UCSD-AML1 (cell line): ENCODE results near the gene ZNF283.
"Not testable (repeated sequence)": the region's sequence is repeated elsewhere in the genome, so short reads cannot be mapped to it uniquely, and the experiment has no call there.

Source experiments
- DNase-seq: peaks from one replicate; lab custom pipeline; 2025; ENCODE audit not compliant: unreplicated experiment; lab: John Stamatoyannopoulos, UW

The ZNF283 gene

DNA sequence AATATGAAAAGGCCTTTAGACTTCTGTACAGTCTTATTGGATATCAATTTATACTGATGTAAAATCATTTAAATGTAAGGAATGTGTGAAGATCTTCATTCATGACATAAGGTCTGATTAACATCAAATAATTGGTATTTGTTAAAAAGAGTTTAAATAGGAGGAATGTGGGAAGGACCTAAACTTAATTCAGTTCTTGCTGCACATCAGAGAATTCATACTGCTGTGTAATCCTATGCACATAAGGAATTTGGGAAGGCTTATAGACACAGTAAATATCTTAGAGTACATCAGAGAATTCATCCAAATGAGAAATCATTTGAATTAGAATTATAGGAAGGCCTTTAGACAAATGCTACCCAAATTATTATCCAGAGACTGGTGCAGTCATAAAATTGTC is 21.7 kb downstream of the ZNF283 start:
- no peak for DNase-seq

DNA sequence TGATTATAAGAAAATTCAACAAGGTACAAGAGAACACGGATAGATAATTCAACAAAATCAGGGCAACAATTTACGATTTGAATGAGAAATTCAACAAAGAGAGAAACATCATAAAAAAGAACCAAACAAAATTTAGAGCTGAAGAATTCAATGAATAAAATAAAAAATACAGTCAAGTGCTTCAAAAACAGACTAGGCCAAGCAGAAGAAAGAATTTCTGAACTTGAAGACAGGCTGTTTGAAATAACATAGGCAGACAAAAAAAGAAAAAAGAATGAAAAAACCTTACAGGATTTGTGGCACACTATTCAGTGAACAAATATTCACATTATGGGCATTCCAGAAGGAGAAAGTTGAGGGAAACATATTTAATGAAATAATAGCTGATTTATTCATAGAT is 31.1 kb downstream of the ZNF283 start:
- DNase-seq: no peak

DNA sequence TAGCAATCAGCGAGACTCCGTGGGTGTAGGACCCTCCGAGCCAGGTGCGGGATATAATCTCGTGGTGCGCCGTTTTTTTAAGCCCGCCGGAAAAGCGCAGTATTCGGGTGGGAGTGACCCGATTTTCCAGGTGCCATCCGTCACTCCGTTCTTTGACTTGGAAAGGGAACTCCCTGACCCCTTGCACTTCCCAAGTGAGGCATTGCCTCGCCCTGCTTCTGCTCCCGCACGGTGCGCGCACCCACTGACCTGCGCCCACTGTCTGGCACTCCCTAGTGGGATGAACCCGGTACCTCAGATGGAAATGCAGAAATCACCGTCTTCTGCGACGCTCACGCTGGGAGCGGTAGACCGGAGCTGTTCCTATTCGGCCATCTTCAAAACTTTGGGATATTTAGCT is 39.8 kb downstream of the ZNF283 start:
- not testable (repeated sequence) for DNase-seq

DNA sequence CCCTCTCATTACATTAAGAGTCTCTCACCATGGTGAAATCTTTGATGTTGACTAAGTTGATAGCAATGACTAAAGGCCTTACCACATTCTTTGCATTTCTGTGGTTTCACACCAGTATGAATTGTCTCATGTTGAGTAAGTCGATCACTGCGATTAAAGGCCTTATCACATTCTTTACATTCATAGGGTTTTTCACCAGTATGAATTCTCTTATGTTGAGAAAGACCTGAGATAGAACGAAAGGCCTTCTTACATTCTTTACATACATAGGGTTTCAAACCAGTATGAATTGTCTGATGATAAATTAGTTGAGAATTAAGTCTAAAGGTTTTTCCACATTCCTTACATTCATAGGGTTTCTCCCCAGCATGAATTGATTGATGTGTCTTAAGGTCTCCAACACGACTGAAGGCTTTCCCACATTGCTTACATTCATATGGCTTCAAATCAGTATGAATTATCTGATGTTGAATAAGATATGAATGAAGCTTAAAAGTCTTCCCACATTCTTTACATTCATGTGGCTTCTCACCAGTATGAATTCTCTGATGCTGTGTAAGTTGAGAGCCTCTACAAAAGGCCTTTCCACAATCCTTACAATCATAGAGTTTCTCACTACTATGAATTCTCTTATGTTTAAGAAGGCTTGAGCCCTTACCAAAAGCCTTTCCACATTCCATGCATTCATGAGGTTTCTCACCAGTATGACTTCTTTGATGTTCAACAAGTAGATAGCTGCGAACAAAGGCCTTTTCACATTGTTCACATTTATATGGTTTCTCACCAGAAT is 45.6 kb downstream of the ZNF283 start:
- no peak for DNase-seq

DNA sequence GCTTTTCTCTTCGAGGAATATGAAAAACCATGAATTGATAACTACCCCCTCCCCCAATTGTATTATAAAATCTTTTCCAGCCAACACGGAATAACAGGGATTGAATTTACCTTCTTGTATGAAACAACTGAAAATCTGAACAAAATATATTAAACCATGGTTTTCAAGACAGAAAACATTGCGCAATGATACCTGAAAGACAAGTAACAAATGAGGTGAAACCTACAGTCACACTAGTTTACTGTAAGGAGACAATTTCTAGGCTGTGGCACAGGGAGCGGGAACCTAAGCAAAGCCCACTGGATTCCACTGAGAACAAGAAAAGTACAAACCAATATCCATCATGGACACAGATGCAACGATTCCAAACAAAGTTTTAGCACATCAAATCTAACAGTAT is 53.4 kb downstream of the ZNF283 start:
- DNase-seq: no peak

DNA sequence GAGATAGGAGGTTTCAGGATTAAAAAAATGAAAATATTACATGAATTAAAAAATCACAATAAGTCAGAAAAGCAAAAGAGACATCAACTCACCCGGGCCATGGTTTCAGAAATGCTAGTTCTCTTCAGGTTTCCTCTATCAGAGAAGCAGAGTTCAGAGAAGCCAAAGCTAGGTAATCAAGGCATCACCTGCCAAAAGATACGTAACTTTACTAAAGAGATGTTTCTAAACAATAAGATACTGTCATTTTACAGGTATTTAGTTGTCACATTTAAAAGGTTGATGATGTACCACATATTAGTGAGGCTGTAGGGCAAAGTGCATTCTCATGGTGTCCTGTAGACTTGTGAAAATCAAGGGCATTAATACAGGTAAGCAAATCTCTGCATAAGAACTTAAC is 56.7 kb downstream of the ZNF283 start, which contains the start of gene ZNF404:
Gene ZNF404, minus strand, starts transcription at position 101 of the 400 bp plus-strand sequence.
- no peak for DNase-seq

DNA sequence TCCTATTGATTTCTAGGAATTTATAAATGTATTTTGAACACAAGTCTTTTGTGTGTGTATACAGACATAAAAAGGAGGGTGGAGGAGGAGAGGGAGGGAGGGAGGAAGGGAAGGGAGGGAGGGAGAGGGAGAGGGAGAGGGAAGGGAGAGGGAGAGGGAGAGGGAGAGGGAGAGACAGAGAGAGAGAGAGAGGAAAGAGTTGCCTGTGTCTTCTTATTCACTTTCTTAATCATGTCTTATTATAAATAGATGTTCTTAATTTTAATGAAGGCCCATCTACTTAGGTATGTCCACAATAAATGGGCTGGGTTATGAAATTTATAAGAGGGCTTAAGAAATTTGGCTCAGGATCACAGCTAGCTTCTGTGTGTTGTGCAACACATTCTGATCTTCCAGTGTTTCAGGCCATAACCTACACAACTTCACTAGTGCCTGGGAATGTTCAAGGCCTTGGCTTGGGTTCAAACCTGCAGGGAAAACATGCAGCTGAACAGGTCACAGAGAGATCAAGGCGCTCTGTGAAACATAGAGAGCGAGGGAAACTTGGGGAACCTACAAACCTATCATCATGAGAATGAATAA is 68.7 kb downstream of the ZNF283 start:
- no peak for DNase-seq
